NCI-H526 (cell line): ENCODE results near the gene EPHB3.

Experiments used
- DNase-seq, 2 experiments: peaks; one replicate each; lab custom pipeline; 2025; lab: John Stamatoyannopoulos, UW

Gene EPHB3

DNA sequence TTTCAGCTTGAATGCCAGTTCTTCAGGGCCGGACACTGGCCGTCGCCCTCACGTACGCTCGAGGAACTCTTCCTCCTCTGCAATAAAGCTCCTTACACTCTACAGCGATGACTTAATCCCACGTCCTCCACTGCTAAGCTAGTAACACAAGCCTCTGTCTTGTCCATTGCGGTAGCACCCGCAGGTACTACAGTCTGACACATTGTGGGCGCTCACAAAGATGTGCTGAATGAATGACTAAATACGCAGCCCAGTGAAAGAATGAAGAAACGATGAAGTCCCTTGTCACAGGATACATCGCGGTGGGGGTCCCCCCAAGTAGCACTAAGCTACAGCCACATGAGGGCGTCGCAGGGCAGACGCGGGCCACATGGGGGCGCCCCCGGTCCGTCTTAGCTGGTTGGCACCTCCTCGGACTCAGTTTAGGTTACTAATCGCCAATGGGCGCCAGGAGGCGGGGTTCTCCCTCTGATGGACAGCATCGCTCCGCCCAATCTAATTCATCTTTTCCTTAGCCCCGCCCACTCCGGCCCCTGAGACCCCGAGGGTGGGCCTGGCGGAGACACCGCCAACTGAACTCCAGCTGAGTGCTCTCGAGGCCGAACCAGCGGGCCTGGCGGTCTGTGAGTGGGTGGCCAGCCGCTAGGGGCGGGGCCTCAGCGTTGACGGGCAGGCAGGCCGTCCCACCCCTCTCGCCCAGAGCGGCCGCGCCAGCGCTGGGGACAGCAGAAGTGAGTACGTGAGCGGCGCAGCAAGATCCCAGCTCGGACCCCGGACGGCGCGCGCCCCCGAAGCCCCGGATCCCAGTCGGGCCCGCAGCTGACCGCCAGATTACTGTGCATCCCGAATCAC lies at the start of gene EPHB3:
EPHB3 (plus strand) TSS at position 725 of the 852 bp plus-strand sequence. CDS start 451 bp downstream, outside the sequence.
- peak; percentile 99 to 100 for DNase-seq

DNA sequence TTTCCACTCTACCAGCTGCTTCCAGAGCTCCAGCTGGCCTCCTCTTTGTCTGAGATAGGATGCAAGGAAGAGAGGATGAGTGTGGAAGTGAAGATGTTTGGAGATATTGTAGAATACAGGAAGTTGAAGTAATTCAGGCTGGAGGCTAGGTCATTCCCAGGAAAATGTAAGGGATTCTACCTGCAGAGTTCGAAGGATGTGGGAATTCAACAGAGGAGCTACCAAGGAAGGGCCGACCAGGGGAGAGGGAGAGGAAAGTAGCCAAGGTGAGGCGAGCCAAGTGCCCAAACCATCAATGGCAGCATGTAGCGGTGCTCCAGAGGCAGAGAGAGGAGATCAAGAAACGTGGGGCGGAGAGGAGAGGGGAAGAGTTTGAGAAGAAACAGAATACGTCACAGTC lies 49.0 kb upstream of the EPHB3 start:
- no peak for DNase-seq

DNA sequence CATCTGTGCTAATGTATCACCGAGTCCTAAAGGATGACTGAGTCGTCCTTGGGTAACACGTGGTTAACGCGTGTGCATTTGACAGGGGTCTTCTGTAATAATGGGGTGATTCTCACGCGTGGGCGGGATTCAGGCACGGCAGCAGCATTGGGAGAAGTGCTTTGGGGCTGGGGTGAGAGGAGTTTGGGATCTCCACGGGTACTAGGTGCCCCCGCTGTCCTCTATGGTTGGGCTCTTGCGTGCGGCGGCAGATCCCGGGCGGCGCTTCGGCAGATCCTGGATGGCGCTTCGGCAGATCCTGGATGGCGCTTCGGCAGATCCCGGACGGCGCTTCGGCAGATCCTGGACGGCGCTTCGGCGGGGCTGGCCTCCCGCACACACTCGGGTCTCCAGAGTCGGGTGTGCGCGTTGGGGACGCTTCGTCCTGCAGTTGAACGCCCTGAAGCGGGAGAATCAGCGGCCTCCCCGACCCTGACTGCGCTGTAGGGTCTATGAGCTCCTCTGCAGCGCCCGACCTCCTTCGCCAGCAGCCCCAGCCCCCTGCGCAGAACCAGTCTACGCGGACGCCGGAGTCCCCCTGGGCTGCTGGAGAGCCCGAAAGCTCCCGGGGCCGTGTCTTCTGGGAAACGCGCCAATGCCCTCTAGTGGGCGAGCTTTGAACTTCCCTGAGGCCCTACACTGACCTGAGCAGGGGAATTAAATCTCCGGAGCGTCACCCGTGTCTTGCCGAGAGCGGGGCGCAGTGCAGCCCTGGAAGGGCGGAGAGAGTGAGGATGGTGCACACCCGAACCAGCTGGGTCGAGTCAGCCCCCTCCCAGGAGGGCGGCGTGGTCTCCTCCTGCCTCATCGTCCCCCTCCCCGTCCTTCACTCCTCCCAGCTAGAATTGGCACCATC lies 48.1 kb upstream of the EPHB3 start:
- DNase-seq, result peak; percentile 68 to 94

DNA sequence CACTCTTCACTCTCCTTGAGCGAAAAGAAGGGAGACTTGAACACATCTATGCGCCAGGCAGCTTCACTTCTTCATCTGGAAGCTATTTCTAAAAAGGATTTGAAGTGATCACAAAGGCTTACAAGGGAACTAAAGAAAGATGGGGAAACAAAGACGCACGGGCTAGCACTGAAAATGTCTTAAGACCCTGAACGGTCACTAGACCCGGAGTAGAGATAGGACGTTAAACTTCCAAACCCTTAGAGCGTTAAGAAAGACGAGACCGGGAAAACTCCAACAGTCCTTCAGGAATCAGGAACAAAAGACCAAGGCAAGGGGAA lies 47.5 kb upstream of the EPHB3 start:
- DNase-seq, result no peak

DNA sequence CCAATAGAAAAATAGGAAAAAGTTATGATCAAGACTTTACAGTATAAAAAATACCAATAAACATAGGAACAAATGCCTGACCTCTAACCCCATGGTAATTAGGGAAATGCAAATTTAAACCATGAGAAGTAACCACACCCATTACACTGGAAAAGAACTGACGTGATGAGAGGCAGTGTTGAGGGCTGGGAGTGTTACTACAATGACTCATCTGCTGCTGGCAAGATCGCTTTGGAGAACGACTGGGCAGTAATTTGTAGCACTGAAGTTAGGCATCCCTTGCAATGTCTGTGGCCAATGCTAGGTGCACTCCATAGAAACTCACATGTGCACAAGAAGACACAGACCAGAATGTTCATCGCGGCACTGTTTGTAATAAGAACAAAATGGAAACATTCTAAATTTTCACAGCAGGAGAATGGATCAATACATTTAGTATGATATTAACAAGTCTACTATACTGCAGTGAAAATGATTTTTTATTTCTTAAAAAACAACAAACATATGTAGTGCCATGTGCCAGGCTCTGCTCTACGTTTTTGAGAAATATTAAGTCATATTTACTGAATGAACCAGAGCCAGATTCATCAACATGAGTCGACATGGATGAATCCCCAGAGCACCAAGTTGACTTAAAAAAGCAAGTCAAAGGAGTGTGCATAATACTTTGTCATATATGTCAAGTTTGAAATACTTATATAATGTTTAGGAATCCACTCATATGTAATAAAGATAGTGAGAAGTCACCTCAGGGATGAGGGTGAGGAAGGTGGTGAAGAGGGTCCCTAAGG lies 37.6 kb upstream of the EPHB3 start:
- DNase-seq, result peak; percentile 57 to 71

DNA sequence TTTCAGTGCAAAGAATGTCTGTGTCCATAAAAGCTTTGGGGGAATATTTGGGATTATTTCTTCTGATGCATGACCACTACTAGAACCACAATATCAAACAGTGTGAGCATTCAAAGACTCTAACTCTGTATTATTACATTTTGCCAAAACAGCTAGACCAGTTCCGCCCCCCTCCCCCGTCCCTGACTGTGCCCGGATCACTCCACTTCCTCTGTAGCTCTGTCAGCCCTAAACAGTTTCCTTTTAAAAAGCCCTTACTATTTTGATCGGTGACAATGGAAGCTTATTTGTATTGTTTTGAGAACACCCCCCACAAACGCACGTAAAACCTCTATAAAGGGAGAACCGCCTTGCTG lies 36.6 kb upstream of the EPHB3 start:
- peak in 1 of 2 experiments; percentile 51 for DNase-seq

DNA sequence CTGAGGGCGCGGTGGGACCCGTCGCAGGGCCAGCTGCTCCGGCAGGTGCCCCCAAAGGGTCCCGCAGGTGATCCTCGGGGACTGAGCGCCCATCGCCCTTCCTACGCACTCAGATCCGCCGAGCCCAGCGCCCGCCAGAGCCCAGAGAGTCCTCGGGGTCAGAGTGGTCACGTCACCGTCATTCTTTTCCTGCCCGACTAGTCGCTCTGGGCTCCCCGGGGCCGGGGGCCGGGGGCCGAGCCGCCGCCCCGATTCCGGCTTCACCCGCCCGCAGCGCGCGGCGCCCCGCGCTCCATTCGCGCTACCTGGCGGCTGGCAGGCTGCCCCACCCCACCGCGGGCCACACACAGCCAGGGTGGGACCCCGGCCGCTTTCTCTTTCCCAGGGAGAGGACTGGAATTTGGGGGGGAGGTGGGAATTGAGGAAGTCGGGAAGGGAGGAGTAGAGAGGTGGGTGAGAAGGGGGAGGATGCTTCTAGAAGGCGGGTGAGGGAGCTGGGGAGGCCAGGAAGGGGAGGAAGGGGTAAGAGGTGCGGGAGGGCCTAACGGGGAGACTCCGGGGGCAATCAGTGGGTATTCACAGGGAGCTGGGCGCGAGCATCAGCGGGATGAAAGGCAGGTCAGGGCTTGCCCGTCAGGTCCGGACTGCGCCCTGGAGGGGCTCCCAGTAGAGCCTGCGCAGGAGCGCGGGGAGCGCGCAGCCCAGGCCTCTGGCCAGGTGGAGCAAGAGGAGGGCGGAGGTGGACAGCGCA lies 36.1 kb upstream of the EPHB3 start:
- DNase-seq, result peak in 1 of 2 experiments; percentile 72

DNA sequence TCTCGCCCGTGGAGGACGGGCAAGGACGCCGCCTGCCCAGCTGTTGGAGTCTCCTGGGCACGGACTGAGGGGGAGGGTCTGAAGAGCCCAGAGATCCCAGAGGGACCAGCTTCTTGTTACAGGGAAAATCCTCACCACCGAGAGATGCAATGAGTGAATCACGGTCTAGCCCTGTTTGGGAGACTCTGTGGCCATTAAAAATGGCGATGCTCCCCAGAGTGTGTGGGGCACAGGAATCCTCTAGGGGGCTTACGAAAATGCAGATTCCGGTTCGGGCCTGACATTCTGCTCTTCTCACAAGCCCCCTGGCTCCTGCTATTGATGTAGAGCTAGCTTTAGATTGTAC lies 35.5 kb upstream of the EPHB3 start:
- DNase-seq, result no peak

DNA sequence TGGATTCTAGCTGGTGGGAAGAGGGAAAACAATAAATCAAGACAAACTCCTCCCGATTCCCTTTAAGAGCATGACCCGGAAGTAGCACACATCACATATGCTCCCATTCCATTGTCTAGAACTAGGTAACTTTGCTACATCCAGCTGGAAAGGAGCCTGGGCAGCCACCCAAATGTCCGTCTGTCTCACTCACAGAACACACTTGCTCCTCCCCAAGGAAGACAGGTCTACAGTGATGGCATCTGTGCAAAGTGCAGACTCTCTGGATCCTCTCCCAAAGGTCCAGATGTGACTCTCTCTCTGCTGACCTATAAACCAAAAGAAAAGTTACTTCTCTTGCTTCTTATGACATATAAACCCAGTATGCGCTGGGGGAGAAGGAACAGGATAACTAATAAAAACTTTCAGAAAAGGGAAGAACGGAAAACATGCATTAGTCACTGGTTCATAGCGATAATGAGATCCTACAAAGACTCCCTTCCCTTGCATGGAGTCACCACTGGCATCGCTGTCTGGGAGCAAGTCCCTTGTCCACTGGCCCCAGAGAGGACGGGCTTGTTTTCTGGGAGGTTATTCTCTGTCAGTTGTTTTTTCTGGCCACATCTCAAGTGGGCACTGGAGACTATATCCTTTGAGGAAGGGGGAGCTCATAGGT lies 29.8 kb upstream of the EPHB3 start:
- no peak for DNase-seq

DNA sequence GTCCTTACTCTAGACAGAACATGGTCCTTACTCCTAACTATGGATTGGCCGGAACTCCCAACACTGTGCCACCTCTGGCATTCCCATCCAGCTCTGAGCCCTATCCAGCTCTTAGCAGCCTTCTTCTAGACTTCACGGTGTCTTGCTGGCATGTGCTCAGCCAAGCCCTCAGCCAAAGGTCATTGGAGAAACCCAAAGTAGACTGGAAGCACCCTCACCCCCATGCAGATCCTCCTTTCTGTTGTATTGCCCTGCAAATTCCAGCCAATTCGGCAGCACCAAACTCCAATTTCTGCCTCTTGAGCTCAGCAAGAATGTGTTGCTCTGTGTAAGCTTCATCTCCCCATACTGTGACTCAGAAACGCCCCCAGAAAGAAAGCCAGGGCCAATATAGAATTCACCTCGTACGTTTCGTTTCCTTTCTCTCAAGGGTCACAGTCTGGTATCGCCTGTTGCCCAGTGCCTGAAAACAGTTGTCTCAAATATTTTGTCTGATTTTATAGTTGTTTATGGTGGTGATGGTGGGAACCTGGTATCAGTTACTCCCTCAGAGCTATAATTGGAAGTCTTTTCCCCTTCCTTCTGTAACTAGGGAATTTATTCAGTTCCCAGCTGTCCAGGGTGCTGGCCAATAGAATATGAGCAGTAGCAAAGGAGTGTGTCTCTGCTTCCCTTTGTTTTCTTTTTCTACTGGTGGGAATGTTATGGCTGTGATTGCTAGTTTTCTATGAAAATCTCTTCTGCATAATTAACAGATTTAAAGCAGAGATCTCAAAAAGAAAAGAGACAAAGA lies 28.4 kb upstream of the EPHB3 start:
- DNase-seq, result no peak

DNA sequence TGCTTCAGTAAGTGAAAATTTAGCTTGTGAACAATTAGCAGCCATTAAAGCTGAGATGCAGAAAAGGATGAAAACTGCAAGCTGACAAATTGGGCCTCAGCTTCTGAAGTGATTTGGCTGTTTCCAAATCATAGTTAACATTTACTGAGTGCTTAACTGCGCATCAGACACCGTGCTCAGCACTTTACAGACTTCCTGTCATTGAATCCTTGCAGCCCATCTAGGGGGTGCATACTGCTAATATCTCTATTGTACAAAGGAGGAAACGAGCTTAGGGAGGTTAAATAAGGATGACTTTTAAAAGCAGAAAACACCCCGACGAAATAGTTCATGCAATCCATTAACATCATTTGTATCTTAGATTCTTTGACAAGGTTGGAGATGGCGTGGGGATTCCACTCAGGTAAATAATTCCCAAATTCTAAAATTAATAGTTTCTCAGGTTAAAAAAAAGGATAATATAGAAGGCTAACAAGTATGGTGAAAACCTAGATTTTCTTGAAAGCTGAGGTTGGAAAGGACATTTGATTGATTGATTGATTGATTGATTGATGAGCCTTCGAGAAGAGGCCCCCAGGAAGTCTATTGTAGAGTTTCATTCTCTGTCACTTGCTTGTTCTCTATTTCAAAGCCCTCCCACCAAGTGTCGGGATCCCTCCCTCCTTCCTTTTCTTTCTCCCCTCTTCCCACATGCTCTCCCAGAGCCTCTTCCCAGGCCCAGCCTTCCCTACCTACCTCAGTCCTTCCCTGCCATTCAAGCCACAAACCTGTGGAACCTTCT lies 23.5 kb upstream of the EPHB3 start:
- DNase-seq, result no peak

DNA sequence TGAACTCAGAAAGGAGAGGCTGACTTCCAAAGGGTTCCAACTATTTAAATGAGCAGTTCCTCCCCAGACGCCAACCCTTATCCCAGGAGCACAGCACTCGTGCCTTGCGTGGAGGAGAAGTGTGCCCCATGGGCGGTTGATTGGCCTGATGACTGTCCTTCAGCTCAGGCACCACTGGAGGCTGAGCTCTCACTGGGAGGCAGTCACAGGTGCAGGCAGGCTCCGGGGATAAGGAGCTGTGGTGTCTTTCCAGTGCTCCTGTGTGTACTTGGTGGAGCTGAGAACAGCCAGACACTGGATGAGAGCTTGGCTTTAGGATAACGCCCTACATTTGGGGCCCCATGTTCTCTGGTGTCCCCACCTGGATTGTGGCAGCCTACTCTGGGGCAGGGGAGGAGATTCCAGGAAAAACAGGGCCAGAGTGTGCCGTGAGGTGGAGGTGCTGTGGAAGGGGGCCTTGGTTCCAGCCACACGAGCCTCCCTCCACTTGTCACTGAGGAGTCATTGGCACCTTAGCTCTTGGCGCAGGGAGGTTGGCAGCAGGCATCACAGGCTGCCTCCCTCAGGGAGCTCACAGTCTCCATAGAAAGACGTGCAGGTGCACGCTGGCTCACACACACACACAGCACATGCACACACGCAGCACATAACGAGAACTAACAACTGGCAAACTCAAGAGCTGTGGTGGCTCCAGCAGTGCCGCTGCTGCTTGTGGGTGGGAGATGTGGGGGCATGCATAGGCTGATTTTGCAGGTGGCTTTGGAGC lies 22.7 kb upstream of the EPHB3 start:
- no peak for DNase-seq

DNA sequence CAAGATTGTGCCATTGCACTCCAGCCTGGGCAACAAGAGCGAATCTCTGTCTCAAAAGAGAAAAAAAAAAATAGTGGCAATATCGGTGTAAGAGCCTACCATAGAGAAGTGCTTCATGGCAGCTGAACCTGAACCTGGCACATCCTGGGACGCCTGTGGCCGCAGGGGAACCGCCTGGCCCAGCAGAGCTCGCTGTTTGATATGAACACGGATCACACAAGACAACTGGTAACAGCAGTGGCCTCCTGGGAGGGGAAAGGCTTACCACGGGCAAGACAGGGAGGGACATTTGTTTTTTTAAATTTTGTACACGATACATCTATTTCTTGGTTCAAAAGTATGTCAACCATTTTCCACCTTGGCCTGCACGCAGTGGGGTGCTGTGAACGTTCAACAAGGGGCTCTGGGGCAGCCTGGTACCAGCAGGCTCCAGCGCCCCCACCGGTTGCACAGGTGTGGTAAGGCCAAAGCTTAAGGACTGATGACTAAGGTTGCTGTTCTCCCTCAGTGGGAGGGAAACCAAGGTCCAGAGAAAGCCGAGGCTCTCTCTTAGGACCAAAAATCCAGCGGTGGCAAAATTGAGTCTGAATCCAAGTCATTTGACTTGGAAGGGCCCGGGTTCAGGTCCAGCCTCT lies 21.7 kb upstream of the EPHB3 start:
- DNase-seq, result no peak

DNA sequence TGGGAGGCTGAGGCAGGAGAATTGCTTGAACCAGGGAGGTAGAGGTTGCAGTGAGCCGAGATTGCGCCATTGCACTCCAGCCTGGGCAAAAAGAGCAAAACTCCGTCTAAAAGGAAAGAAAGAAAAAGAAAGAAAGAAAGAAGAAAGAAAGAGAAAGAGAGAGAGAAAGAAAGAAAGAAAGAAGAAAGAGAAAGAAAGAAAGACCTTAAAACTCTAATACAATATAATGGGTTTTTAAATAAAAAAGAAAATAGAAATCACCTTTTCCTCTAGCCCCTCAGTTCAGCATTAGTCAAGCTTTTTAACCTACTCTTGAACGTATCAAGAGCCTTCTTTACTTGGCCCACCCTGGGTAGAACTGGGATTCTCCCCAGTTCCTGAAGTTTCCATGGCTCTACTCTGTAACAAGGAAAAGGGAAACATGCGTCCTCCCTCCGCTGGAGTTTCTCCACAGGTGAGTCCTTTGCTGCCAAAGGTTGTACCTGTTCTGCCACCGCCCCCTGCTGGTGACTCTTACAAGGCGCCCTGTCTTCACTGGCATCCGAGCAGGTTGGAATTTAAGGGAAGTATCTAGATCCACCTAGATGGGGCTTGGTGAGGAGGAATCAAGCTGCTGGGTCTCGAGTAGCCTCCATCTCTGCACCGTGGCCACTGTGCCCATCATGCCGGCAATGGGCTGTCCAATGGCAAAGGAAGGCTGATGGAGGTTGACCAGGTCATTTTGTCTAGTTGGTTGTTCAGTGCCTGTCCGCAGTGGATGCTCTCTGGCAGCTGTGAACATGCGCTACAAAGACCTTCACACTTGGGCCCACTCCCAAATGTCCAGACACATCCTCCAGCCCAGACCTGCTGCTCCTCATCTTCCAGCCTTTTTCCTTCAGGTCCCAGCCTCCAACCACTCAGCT lies 20.6 kb upstream of the EPHB3 start:
- peak; percentile 78 to 95 for DNase-seq

DNA sequence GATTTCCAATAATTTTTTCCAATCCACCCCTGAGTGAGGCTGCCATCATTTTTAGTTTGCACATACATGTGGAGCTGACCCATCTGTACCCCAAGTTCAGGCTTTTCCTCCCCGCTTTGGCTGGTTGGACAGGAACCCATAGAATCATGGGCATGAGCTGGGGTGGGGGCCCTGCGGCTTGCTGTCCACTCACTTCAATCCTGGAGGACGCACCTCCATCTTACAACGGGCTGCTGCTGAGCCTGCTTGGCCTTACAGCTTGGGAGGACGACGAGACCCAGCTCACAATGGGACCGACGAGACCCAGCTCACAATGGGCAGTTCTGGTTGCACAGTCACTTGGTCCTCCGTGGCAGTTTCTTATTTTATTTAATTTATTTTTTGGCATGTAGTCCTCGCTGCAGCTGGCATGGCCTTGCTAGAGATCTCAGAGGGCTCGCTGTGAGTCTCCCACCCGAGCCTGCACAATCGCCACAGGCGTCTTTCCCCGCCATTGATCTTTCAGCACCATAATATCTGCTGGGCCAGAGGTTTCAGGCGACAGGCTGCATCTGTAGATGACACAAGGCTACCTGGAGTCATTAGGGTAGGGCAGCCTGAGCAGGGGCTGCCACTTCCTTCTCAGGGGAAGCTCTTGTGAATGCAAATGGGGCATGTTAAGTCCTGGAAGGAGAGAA lies 19.6 kb upstream of the EPHB3 start:
- DNase-seq, result no peak

DNA sequence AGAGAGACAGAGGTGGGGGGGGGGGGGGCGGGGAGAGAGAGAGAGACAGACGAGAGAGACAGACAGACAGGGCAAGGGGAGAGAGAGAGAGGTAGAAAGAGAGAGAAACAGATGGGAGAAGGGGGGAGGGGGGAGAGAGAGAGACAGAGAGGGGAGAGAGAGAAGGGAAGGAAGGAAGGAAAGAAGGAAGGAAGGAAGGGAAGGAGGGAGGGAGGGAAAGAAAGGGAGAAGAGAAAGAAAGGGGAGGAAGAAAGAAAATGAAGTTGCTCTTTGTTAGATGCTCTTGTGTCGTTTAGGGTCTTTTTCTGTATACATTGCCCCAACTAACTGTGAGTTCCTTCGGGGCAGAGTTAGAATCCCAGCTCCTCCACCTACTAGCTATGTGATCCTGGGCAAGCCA lies 19.0 kb upstream of the EPHB3 start:
- no peak for DNase-seq

DNA sequence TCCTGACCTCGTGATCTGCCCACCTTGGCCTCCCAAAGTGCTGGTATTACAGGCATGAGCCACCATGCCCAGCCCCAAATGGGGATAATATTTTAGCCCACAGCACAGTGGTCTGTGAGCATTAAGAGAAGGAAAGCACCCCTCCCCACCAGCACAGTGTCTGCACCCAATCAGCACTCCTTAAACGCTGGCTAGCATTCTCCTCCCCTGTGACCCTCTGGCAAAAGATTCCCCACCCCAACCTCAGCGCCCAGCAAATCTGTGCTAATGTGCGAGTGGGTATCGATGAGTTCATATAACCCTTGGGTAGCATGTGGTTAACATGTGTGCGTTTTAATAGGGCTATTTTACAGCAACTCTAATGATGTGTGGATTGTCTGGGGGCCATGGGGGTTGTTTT lies 18.3 kb upstream of the EPHB3 start:
- DNase-seq, result no peak
